ENCODE measurements around the gene RANBP1.
A peak's percentile ranks its signal among the peaks of the same experiment; 100 is the strongest.

Gene RANBP1

DNA sequence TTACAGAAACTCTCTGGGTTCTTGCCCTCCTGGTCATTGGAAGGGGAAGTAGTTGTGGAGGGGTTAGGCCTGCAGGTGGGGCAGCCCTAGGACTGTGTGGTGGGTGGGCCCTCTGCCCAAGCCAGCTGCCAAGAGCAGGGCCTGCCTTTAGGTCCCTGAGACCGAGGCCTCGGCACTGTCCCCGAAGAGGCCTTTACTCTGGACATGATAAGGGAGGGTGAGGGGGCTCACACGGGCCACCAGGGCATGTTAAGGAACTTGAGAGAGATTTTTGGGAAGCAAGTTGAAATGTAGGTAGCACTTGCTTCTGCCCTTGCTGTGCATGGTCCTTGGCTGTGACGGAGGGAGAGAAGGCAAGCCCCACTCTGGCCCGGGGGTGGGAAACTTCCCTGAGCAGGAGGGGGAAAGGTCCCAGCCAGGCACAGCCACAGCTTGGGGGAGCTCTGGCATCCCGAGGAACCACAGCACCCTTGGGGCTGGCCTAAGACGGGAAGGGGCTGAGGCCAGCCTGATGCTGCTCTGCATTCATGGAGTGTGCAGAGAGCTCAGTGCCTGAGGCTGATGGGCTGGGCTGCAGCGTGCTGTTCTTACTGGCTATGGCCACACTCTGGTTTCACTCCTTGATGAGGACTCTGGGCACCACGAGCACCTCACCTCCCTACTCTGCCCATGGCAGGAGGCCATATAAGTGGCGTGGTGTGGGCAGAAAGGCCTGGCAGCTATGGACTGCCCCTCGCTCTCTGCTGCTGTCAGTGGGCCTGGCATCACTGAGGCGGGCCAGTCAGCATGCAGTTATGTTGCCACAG lies 7.8 kb upstream of the RANBP1 start:
- DNase-seq (ENCODE audit: low read depth in 3 of 3, low spot score in 1 of 3): no peak

DNA sequence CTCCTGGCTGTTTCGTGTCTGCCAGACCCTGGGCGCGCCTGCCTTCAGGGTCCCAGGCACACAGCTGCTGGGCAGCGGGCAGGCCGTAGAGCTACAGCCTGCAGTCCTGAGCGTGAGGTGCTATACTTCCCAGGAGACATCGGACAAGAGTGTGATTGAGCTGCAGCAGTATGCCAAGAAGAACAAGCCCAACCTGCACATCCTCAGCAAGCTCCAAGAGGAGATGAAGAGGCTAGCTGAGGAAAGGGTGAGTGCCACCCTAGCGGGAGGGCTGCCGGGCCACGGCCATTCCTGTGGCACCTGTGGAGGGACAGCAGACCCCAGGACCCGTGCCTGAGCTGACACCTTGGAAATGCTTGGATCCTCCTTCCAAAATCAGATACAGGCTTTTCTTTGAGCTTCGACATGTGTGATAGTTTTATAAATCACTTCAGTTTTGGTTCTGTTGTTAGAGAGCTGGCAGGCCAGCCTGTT lies 7.1 kb upstream of the RANBP1 start:
- no peak for DNase-seq (ENCODE audit: low read depth in 3 of 3, low spot score in 1 of 3)

DNA sequence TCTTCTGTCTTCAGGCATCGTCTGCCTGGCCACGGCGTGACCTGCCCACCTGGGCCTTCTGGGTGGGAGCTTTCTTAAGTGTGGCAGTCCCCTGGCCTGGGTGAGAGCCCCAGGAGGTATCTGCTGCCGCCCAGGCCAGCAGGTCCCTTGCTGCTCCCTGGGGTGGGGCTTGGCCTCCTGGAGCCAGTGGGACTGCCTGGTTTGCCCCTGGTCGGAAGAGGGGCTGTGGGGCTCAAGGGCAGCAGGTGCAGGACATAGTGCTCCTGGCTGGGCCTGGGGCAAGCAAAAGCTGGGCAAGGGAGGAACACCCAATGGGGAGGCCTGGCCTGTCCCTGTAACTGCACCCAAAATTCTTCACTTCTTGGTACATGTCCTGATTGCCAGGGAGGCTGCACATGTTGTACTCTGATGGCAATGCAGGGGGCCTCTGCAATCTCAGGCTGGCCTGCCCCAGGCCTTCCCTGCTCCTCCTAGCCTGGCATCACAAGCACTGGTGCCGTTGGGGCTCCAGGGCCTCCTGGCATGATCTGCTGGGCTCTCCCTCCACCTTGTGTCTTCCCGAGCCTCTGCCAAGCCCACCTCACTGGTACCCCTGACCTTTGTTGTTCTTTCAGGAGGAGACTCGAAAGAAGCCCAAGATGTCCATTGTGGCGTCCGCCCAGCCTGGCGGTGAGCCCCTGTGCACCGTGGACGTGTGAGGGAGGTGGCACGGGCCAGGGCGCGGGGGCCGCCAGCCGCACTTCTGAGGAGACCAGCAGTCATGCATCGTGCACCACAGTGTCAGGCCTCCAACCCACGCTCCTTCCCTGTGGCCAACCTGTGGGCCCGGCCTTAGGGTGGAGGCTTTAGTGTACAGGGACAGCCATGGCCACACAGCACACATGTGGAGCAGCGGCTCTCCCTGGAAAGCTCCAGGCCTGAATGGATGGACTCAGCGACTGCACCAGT lies 6.2 kb upstream of the RANBP1 start:
- DNase-seq (ENCODE audit: low read depth in 3 of 3, low spot score in 1 of 3): no peak

DNA sequence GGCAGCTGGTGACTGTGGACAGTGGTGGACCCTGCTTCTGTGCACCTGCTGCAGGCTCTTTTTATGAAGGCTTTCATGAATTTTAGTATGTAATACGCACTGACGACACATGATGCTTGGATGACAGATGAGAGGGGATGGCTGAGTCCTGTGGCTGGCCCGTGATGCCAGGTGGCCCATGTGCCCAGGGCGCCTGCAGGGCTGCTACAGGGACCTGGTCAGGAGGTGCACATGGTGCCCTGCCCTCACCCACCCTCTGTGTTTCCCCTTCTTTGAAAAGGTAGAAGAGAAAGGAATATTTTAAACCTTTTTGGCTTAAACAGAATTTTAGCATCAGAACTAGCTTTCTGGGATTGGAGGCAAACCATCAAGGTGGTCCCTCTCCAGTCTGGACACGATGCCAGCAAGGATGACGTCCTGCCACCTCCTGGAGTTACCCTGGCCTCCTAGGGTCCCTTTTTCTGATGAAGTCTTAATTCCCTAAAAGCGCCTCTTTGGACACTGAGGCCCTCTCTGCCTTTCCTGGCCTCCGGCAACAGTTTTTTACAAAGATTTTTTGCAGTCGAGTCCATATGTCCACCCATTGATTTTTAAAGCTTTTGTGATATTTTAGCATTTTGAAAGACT lies 5.4 kb upstream of the RANBP1 start:
- DNase-seq (ENCODE audit: low read depth in 3 of 3, low spot score in 1 of 3): no peak

DNA sequence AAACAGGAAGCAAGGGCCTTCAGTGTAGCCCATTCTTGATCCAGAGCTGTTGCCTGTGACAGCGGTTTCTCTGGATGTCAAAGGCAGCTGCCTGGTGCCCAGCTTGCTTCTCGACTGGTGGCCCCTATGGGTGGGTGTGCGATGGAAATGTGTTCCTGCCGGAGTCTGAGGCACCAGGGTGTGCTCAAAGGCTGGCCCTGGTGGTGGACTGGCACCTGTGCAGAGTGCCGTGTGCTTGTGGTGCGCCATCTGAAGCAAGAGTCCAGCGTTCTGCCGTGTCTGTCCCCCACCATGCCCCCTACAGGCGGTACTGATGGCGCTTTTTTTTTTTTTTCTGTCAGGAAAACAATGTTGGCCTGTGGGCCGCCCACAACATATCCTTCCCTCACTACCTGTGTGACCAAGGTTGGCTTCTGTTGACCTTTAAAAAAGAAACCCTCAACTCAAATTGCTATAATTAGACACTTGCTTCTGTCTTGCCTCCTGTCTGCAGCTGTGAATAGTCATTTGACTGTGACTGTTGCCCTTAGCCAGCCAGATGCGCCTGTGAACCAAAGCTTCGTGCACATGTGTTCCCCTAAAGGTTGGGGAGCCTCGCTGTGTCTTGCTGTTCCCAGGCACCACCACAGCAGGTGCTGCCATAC lies 4.7 kb upstream of the RANBP1 start:
- no peak for DNase-seq (ENCODE audit: low read depth in 3 of 3, low spot score in 1 of 3)

DNA sequence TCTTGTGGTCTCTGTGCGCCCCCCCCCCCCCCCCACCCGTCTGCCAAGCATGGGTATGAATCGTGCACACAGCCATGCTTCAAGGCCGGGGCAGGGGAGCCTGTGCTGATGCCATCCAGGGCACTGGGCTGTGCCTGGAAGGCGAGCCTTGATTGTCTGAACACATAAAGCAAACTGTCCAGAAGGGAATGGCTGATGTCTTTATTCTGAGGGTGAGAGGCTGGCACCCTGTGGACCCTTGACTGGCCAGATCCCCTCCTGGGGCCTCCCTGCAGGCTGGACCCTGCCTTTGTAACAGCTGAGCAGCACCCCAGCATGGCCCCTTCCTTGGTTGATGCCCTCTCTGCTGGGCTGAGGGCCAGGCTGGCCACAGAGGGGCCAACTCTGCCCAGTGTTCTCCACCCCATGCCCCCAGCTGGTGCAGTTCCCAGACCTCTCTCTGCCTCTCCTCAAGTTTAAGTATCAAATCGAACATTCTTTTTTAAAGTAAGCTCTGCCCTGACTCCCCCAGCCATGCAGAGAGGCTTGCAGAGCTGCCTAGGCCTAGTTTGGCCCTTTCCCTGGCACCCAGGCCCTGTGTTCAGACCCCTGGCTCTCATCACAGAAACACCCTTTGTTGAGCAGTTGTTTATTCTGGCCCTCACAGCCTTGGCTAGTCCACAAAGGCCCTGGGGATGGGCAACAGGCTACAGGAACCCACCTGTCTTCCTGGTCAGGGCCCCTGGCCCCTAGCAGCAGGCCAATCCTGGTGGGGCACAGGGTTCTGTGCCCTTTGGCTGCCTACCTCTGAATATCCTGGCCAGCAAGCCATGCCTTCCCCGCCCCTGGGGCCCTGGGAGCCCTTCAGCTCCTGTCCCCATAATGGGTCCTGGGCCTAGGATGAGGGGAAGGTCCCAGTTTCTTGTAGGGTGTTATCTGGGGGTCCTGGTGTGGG lies 3.9 kb upstream of the RANBP1 start:
- DNase-seq (ENCODE audit: low read depth in 3 of 3, low spot score in 1 of 3): no peak

DNA sequence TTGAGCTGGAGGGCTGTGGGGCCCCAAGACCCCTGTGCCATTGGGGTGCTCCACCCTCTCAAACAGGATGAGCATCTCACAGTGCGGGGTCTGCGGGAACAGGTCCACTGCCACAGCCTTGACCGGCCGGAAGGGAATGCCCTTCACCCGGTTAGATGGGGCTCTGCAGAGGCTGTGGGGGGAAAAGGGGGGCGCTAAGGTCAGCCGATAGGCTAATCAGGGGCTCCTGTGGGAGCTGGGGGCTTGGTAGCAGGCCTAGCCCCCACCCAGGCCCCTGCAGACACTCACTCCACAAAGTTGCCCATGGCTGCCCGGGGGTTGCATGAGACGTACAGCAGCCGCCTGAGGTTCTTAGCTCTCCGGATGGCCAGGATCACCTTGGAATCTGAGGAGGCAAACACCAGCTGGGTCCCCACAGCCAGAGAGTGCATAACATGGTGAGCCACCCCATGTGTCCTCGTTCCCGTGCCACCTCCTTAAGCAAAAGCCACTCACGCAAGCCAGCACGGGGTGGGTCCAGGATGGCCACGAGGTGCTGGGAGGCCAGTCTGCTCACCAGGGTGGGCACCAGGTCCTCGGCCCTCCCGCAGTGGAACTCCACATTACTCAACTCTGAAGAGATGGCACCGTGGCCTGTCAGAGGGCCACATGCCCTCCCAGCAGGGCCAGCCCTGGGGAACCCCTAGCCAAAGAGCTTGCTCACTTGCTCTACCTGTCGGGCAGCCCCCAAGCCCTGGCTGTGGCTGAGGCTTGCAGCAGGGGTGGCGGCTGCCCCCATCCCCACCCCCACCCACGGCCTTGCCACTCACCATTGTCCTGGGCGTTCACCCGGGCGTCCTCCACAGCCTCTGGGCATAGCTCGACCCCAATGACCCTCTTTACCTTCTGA lies 3.0 kb upstream of the RANBP1 start:
- DNase-seq (ENCODE audit: low read depth in 3 of 3, low spot score in 1 of 3): no peak

DNA sequence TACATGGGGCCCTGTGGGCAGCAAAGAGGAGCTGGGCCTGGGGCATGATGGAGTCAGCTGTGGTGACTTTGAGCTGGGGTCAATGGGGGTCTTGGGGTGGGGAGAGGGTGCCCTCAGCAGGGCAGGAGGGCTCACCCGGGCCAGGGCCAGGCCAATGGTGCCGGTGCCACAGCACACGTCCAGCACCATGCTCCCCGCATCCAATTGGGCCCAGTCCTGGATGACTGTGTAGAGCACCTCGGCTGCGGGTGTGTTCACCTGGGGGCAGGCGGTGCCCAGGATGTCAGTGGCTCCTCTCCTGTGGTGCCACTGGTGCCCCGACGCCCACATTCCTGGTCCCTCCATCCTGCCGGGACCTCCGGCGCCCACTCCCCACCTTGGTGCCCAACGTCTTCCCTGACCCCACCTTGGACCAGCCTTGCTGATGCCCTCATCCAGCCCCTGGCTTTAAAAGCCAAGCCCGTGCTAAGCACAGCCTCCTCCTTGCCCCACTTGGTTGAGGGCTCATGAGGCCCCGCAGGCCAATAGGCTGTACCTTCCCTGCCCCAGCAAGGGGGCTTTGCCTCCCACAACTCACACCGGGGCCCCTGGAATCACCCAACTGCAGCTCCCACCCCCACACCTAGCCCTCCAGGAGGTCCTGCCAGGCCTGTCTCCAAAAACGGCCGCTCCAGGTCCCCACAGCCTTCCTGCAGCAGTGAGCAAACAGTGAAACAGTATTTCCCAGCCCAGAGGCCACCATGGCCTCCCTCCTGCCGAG lies 2.2 kb upstream of the RANBP1 start:
- no peak for DNase-seq (ENCODE audit: low read depth in 3 of 3, low spot score in 1 of 3)

DNA sequence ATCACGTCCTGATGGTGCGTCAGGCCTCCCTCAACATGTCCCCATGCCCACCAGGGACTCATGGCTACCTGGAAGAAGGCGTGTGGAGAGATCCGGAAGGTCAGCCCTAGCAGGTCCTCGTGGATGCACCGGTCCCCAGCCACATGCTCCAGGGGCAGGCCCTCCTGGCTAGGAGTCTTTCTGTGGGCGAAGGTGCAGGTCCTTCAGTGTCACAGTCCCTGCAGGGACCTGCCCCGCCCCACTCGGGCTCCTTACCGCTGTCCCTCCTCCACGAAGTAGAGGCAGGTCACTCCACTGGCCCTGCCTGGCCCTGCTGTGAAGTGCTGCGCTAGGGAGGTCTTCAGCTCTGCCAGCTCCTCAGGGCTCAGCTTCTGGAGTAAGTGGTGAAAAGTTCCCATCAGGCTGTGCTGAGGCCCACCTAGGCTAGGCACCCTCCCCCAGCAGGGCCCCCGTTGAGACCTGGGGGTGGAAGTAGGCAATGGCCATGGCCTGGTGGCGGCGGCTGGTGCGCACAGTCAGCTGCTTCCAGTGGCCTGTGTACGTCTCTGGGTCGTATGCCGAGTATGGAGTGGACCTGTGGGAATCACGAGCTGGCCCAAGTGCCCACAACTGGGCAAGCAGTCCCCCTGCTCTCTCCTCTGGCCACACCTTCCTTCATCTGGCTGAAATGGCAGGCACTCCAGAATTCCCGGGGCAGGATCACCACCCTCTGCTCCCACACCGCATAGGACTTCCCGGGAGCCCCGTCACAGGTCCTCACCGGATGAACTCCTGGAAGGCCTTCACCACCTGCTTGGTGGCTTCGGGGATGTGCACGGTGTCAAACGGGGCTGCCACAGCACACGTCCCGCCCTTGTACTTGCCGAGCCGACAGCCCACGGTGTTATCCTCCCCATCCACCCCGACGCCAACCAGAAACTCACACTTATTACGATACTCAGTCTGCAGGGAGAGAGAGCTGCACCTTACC lies 1.1 kb upstream of the RANBP1 start:
- no peak for DNase-seq (ENCODE audit: low read depth in 3 of 3, low spot score in 1 of 3)

DNA sequence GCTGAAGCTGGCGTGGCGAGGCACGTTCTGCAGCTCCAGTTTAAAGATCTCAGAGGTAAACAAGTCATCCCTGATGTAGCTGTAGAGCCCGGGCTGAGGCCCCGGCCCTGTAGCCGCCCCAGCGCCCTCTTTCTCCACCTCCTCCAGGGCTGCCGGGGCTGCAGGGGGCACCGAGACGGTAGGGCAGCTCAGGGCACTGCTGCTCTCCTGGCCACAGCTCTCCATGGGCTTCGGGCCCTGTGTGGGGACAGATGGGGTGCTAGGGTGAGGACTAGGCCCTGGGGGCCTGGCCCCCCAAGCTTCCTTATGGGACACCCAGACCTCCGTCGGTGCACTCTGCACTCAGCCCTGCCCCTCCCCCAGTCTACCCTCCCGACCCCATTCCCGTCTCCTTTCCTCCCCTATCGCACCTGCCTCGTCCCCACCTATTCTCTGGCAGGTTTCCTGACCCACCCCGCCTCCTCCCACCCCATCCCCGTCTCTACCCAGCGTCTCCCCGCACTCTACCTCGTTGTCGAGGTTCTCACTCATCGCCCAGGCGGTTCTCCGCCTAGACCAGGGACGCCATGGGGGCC lies 559 bp downstream of the RANBP1 start:
- no peak for DNase-seq (ENCODE audit: low read depth in 3 of 3, low spot score in 1 of 3)

DNA sequence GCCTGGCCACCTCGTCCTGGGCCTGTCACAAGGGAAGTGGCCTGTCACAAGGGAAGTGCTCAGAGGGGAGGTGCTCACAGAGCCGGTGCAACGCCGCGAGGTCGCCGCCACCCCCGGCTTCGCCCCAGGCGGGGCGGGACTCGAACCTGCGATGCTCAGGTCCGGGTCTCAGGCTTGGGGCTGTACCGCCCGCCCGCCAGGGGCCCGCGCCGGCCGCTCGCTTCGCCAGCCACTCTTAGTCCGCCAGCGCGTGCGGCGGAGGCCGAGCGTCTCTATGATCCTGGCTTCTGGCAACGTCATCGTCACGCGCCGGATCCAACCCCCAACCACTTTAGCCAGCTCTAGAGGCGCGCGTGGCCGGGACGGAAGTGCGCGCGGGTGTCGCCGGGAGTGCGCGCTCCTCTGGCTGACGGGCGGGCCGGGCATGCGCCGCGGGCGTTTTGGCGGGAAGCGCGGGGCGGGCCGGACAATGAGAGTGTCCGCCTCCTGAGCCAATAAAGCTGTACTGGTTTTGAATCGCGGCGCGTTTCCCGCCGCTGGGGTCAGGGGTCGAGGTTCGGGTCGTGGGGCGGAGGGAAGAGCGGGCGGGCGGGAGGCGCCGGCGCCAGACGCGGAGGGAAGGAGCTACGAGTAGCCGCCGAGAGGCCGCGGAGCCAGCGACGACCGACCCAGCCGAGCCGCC lies 1.2 kb downstream of the RANBP1 start, which contains the start of gene TRMT2A:
Gene TRMT2A (minus strand): TSS at position 276 of the 682 bp plus-strand sequence. CDS start 320 bp downstream, outside the sequence.
- peak; percentile 91 to 94 (median 93) for DNase-seq (ENCODE audit: low read depth in 3 of 3, low spot score in 1 of 3)

DNA sequence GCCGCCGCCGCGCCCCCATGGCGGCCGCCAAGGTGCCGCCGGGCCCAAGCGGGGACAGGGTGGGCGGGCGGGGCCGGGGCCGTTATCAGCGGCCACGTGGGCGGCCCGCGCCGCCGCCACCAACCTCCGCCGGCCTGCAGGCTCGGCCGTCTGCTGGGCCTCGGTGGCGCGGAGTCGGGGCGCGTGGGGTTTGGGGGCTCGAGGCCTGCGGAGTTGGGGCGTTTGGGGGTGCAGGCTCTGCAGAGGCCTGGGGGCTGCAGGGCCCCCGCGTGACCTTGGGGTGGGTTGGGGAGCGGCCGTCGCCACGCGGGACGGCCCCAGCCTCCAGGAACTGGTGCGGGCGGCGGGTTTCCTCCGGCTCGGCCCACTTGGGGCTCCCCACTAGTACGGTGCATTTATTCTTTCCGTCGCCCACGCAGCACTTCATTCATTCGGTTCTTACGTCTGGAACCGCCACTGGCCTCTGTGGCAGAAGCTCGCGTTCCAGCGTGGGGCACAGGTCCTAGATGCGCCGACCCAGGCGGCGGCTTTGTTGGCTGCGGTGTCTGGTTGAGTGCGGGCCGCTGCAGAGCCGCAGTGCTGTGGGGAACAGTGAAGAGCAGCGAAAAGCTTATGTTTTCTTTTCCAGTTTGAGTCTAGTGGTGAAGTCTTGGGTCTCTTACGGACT lies 1.9 kb downstream of the RANBP1 start:
- peak in 2 of 3 donors; percentile 22 to 58 for DNase-seq (ENCODE audit: low read depth in 3 of 3, low spot score in 1 of 3)

DNA sequence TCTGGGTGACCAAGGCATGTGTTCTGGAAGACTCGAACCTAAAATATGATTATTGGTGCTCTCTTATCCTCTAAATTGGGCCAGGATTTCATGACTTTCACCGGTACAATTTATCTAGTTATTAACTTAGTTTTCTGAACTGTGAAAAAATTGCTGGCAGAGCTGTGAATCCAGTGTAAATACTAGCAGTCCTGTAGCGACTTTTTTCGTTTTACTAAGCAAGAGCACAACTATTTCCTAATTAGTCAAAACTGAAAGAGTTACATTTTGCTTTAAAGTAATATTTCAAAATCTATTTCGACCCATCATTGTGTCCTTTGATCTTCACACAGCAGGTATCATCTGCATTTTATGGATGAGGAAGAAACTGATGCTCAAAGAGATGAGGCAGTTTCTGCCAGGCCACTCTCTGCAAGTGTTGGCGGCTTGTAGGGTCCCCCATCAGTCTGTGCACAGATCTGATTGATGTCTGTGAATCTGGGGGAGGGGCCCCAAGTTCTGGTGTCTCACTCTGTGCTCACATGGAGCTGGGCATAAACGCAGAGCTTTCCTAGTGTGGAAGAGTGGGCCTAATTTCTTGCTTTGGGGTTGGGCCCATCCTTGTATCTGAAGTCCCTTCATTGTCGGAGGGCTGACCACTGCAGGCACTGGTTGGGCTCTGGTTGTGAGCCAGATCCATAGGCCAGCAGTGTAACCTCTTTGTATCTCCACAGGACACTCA lies 2.6 kb downstream of the RANBP1 start:
- no peak for DNase-seq (ENCODE audit: low read depth in 3 of 3, low spot score in 1 of 3)

DNA sequence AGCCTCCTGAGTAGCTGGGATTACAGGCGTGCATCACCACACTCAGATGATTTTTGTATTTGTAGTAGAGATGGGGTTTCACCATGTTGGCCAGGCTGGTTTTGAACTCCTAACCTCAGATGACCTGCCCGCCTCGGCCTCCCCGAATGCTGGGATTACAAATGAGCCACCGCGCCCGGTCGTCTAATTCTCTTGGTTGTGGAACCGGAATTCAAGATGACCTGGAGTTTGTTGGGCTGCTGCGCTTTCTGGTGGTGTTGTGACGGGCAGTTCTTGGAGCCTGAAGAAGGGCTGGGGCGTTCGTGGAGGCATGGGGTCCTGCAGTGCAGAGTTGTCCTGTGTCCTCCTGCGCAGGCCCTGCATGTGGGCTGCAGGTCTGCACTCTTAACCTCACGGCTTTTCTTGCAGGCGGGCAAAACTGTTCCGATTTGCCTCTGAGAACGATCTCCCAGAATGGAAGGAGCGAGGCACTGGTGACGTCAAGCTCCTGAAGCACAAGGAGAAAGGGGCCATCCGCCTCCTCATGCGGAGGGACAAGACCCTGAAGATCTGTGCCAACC lies 6.0 kb downstream of the RANBP1 start:
- no peak for DNase-seq (ENCODE audit: low read depth in 3 of 3, low spot score in 1 of 3)

All from stimulated activated CD4-positive, alpha-beta T cell treated with anti-CD3 and anti-CD28 coated beads, TNF-alpha, amount 100 ng/mL, for 1 hour (primary cell).